Right forelimb (tissue), 1 donor: ENCODE measurements around the gene CCL21.

Experiments used
- DNase-seq: peaks from one replicate; pipeline ENCODE4 v3.0.0-alpha.2; 2018

The CCL21 gene

DNA sequence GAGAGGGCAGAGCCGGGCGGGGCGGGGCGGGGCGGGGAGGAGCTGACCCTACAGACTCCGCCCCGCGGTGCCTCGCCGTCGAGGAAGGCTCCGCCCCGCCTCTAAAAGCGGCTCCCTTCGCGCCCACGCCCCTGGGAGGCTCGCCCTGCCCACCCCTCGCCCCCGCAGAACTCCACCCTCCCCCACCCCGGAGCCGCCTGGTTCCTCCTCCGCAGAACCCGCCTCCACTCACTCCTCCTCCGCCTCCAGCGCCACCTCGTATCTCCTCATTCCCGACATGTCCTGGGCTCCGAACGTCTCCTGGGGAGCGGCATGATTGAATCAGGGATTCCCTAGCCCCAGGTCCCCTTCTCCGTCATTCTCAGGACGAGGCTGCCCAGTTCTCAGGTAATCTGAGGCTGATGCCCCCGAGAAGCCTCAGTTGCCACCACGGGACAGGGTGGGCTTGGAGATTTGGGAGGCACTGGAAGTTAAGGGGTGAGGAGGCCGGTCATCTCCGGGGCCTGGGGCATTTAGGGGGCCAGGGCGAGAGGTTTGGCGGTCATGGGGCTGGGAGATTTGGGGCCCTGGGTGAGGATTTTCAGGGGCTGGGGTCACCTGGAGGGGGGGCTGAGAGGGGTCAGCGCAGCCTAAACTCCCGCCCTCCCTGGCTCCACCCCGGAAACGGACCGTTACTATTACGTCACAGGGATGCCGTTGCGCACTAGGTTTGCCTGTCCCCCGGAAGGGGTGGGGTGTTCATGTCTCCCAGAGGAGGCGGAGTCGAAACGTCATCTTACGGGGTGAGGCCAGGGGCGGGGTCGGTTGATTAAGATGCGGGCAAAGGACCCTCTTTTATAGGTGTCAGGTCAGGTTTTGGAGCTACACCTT lies 44.3 kb downstream of the CCL21 start:
- DNase-seq: peak; percentile 95

DNA sequence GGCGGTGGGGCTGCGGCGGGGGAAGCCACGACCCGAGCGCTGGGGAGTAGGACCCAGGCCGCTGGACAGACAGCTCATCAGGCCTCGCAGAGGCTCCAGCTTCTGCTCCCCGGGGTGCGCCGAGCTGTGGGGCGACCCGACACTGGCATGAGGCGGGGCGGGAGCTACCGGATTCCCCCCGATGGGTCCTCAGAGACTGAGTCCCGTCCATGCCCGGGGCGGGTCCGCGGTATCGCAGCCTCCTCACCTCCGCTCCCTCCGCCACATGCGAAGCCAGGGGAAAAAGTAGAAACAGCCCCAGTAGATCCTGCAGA lies 44.9 kb downstream of the CCL21 start:
- no peak for DNase-seq

DNA sequence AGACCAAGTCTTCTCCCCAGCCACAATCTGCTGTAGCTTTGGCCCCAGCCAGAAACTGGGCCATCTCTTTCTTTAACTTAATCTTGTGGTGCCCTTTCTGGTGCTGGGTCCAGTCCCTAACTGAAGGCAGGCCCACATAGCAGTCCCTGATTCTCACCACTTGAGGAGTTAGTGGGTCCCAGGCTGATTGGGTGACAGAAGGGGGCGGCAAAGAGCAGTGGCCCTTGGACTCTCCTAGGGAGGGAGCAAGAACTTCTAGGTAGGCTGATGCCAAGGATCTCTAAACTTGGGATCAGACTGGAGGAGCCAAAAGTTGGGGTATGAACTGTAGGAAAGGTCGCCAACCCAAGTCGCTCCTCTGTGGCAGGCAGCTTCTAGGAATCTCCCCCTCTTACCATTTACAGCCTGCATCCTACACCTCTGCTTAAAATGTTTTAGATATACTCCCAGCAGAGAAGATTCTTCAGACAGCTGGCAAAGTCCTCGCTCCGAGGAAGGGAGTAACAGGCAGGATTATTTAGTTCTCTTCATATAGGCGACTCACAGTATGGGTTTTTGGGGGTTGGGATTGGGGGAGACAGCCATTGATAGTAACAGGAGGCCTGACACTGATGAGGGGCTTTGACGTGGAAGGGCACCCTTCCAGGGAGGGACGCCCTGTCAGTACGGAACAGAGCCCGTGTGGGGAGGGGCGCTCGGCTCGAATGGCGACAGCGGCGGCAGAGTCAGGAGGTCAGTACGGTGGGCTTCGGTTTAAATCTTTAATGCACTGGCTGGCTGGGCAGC lies 45.5 kb downstream of the CCL21 start:
- DNase-seq: peak; percentile 74

DNA sequence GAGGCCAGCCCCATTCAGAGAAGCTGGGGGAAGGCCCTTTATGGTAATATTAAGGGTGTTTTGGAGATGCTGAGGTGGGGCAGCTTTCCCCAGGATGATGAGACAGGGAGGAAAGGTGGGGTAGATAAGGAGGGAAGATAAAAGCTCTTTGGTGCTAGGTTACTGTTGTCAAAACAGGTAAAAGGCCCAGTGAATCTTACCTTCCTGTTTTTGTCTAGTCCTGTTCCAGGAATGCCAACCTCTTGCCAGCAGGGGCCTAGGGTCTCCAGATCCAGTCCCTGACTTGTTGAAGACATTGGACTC lies 46.7 kb downstream of the CCL21 start:
- DNase-seq: no peak

DNA sequence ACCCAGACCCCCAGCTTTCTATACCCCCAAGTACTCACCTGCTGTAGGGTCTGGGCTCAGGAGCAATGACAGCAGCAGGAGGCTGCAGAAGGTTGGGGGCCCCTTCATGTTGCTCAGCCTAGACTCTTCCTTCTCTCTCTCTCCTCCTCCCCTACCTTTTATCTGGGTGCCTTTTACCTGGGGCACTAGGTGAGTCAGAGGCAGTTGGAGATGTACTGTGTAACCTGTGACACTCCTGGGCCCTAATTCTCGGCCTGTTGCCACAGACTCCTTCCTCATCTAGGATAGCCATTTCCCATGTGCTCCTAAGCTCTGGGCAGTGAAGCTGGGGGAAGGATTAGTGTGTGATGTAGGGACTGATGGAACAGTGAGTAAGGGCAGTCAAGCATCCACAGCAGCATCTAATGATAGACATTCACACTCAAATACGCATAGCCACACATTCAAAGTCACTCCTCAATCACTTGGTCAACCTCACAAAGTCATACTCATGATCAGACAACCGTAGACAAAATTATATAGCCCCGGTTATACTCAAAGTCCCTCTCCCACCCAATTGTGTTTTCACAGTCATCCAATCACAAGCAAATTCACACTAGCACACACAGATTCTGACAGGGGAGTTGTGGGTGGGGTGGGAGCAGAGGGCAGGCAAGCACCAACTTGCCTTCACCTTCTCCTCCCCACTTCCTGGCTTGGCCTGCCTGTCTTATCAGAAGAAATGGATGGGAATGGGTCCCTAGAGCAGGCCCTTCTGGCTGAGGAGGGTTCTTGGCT lies 47.2 kb downstream of the CCL21 start, which contains the start of gene CCL27:
Gene CCL27 (minus strand): TSS at position 132 of the 777 bp plus-strand sequence. CDS start 24 bp downstream, at position 108.
- no peak for DNase-seq

DNA sequence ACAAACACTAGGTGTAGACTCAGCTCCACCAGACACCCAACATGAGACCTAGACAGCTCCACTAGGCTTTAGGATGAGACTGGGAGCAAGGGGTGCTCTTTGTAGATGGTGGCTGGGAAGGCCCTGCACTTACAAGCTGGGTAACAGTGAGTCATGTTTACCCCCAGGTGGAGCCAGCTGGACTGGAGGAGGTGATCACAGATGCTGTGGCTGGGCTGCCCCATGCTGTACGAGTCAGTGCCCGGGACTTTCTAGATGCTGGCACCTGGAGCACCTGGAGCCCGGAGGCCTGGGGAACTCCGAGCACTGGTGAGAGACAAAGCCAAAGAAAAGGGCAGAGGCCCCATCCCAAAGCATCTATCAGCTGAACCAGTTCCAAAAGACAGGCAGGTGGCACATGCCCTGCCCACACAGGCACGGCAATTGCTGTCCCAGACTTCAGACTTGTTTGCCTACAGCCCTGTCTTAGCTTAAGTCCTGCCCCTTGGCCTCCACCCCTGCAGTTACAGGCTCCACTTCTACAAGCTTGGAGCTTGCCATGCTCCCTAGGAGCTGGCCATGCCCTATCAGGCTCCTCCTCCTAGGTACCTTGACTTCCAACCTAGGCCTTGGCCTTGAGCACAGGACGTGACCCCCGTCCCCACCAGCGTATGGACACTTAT lies 50.2 kb downstream of the CCL21 start:
- no peak for DNase-seq
